Stimulated activated CD8-positive, alpha-beta memory T cell treated with anti-CD3 and anti-CD28 coated beads, Interleukin-15, amount 100 ng/mL, for 24 hours (primary cell): Measurements from ENCODE around the gene HNRNPUL1.

ENCODE experiments used
- DNase-seq: peaks from one replicate; pipeline ENCODE4 v3.0.0-alpha.2; 2020; ENCODE audit warnings: low read depth

Gene HNRNPUL1

GRCh38 chr19:41234512-41235168 is 29.5 kb upstream of the HNRNPUL1 start:
- DNase-seq, result no peak

GRCh38 chr19:41235480-41235879 is 28.7 kb upstream of the HNRNPUL1 start:
- DNase-seq, result no peak

- DNase-seq, result no peak
These were observed 25.9 kb upstream of the HNRNPUL1 start for GRCh38 chr19:41238244-41238643.

- no peak for DNase-seq
These were observed 24.8 kb upstream of the HNRNPUL1 start for GRCh38 chr19:41239363-41239762.

GRCh38 chr19:41239961-41240574 is 24.1 kb upstream of the HNRNPUL1 start:
- no peak for DNase-seq

- no peak for DNase-seq
These were observed 22.3 kb upstream of the HNRNPUL1 start for GRCh38 chr19:41241859-41242258.

- no peak for DNase-seq
These were observed 20.1 kb upstream of the HNRNPUL1 start for GRCh38 chr19:41244117-41244516.

- DNase-seq, result no peak
These were observed 18.3 kb upstream of the HNRNPUL1 start for GRCh38 chr19:41245843-41246242.

- DNase-seq, result no peak
These were observed 15.3 kb upstream of the HNRNPUL1 start for GRCh38 chr19:41248895-41249294.

- no peak for DNase-seq
These were observed 14.3 kb upstream of the HNRNPUL1 start for GRCh38 chr19:41249707-41250423.

GRCh38 chr19:41253660-41254059 is 10.5 kb upstream of the HNRNPUL1 start:
- DNase-seq, result no peak

GRCh38 chr19:41255171-41255570 is 9.0 kb upstream of the HNRNPUL1 start:
- no peak for DNase-seq

GRCh38 chr19:41261474-41262190 is 2.5 kb upstream of the HNRNPUL1 start:
- DNase-seq, result no peak

GRCh38 chr19:41263042-41263849 is 926 bp upstream of the HNRNPUL1 start:
- DNase-seq, result peak; percentile 54

- DNase-seq, result peak; percentile 26
These were observed 616 bp downstream of the HNRNPUL1 start for GRCh38 chr19:41264581-41265394.

GRCh38 chr19:41265395-41266153 is 1.4 kb downstream of the HNRNPUL1 start:
- DNase-seq, result no peak

GRCh38 chr19:41269055-41269454 is 4.9 kb downstream of the HNRNPUL1 start:
- no peak for DNase-seq

- no peak for DNase-seq
These were observed 5.4 kb downstream of the HNRNPUL1 start for GRCh38 chr19:41269571-41269970.

- DNase-seq, result no peak
These were observed 8.9 kb downstream of the HNRNPUL1 start for GRCh38 chr19:41273076-41273475.

GRCh38 chr19:41274802-41275201 is 10.6 kb downstream of the HNRNPUL1 start:
- DNase-seq, result no peak
